Stimulated activated CD8-positive, alpha-beta memory T cell treated with anti-CD3 and anti-CD28 coated beads, Interleukin-2, amount 100 ng/mL, for 1 hour (primary cell): Measurements from ENCODE around the gene CTSK.

Source experiments
- DNase-seq, 2 donors: peaks; one replicate each; pipeline ENCODE4 v3.0.0-alpha.2; 2020; ENCODE audit warnings: low read depth in 2 of 2

CTSK gene

DNA sequence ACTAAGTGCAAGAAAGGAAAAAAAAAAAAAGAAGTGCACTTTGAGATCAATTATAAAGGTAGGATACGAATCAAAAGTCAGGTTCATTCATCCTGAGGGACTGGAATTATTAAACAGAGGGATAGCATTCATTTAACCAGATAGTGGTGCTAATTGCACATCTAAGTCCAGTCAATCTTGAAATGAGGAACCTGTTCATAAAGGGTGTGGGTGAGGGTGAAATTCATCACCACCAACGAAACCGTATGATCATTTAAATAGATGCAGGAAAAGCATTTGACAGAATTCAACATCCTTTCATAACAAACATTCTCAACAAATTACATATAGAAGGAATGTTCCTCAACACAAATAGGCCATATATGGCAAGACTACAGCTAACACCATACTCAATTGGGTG, 48.0 kb downstream of the CTSK start:
- DNase-seq = no peak

- DNase-seq = no peak
Observed at GRCh38 chr1:150753416-150753815, 54.6 kb downstream of the CTSK start.

- DNase-seq = no peak
Observed at GRCh38 chr1:150751443-150751842, 56.6 kb downstream of the CTSK start.

GRCh38 chr1:150749720-150750311, 58.2 kb downstream of the CTSK start:
- no peak for DNase-seq

DNA sequence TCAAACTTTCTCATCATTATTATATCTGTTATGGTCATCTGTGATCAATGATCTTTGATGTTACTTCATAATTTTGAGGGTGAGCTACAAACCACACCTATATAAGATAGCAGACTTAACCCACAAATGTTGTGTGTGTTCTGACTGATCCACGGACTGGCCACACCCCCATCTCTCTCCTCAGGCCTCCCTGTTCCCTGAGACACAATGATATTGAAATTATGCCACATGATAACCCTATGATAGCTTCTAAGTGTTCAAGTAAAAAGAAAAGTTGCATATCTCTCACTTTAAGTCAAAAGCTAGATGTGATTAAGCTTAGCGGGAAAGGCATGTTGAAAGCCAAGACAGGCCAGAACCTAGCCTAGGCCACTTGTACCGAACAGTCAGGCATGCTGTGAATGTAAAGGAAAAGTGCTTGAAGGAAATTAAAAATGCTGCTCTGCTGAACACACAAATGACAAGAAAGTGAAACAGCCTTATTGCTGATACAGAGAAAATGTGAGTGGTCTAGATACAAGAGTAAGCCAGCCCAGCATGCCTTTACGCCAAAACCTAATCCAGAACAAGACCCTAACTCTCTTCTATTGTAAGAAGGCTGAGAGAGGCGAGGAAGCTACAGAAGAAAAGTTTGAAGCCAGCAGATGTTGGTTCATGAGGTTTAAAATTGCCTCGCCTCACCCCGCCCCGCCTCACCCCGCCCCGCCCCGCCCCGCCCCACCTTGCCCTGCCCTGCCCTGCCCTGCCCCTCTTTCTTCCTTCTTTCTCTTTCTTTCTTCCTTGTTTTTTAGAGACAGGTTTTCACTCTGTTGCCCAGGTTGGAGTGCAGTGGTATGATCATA, 59.0 kb downstream of the CTSK start:
- no peak for DNase-seq
